Measurements from ENCODE around the gene CRHR1.

Gene CRHR1

GRCh38 chr17:45814622-45815606 lies 30.8 kb downstream of the CRHR1 start:
- Histone ChIP-seq H2AK5ac (ENCODE audit: low read length) (no peak overlapping the region), H3K9ac (ENCODE audit: low read length) (no peak overlapping the region), H2BK15ac (replicated peaks; ENCODE audit: low read depth) (no peak overlapping the region), H3K4me3 (ENCODE audit: low read length) (no peak overlapping the region), H3K4me2 (ENCODE audit: low read length) (no peak overlapping the region), H2BK120ac (ENCODE audit: low read depth, low read length) (no peak overlapping the region), H3K4me1 (ENCODE audit: control insufficient read depth, low read depth, low read length) (peaks cover 1% of the 10 kb centered on the region), H3K4ac (ENCODE audit: low read depth, low read length) (no peak overlapping the region), H4K8ac (ENCODE audit: low read depth, low read length) (no peak overlapping the region), H4K5ac (ENCODE audit: low read length) (no peak overlapping the region), H3K27me3 (ENCODE audit: insufficient read depth, low read length, poor library complexity) (no peaks in the 10 kb centered on the region), H3K18ac (ENCODE audit: low read length) (no peak overlapping the region), H3K56ac (ENCODE audit: low read length) (no peak overlapping the region), H3K79me2 (ENCODE audit: control insufficient read depth, insufficient read depth, low read length) (no peaks in the 10 kb centered on the region), H3K23ac (ENCODE audit: low read length) (no peak overlapping the region), H3K79me1 (ENCODE audit: low read length) (no peaks in the 10 kb centered on the region), H2BK5ac (ENCODE audit: low read length) (no peak overlapping the region), H3K27ac (ENCODE audit: low read depth, low read length) (no peak overlapping the region), H3K36me3 (ENCODE audit: control insufficient read depth, insufficient read depth, low read length) (no peaks in the 10 kb centered on the region)
- no peak for DNase-seq
- WGBS (ENCODE audit: extremely low coverage, insufficient coverage, low lambda C conversion rate), result no CpG with 5 or more reads among the region's 17 CpGs

- Histone ChIP-seq H2BK5ac (ENCODE audit: low read length) (no peak overlapping the region), H2BK120ac (ENCODE audit: low read depth, low read length) (no peak overlapping the region), H3K4ac (ENCODE audit: low read depth, low read length) (no peak overlapping the region), H4K8ac (ENCODE audit: low read depth, low read length) (no peak overlapping the region), H3K4me1 (ENCODE audit: control insufficient read depth, low read depth, low read length) (peaks cover 1% of the 10 kb centered on the region), H2AK5ac (ENCODE audit: low read length) (no peak overlapping the region), H3K23ac (ENCODE audit: low read length) (no peak overlapping the region), H3K4me3 (ENCODE audit: low read length) (no peak overlapping the region), H4K5ac (ENCODE audit: low read length) (no peak overlapping the region), H3K27ac (ENCODE audit: low read depth, low read length) (no peak overlapping the region), H3K36me3 (ENCODE audit: control insufficient read depth, insufficient read depth, low read length) (no peaks in the 10 kb centered on the region), H2BK15ac (replicated peaks; ENCODE audit: low read depth) (no peak overlapping the region), H3K9ac (ENCODE audit: low read length) (no peak overlapping the region), H3K4me2 (ENCODE audit: low read length) (no peak overlapping the region), H3K79me2 (ENCODE audit: control insufficient read depth, insufficient read depth, low read length) (no peaks in the 10 kb centered on the region), H3K79me1 (ENCODE audit: low read length) (no peaks in the 10 kb centered on the region), H3K56ac (ENCODE audit: low read length) (no peak overlapping the region), H3K27me3 (ENCODE audit: insufficient read depth, low read length, poor library complexity) (no peaks in the 10 kb centered on the region), H3K18ac (ENCODE audit: low read length) (no peak overlapping the region)
- DNase-seq, result no peak
- WGBS (ENCODE audit: extremely low coverage, insufficient coverage, low lambda C conversion rate), result no CpG with 5 or more reads among the region's 6 CpGs
These were observed 31.6 kb downstream of the CRHR1 start for GRCh38 chr17:45815752-45816151.

GRCh38 chr17:45818041-45818440 lies 33.9 kb downstream of the CRHR1 start:
- Histone ChIP-seq H3K4me2 (ENCODE audit: low read length) (no peak overlapping the region), H2AK5ac (ENCODE audit: low read length) (no peak overlapping the region), H2BK120ac (ENCODE audit: low read depth, low read length) (no peak overlapping the region), H2BK5ac (ENCODE audit: low read length) (no peak overlapping the region), H3K79me2 (ENCODE audit: control insufficient read depth, insufficient read depth, low read length) (no peaks in the 10 kb centered on the region), H3K36me3 (ENCODE audit: control insufficient read depth, insufficient read depth, low read length) (no peaks in the 10 kb centered on the region), H3K79me1 (ENCODE audit: low read length) (no peaks in the 10 kb centered on the region), H3K4me1 (ENCODE audit: control insufficient read depth, low read depth, low read length) (no peaks in the 10 kb centered on the region), H3K56ac (ENCODE audit: low read length) (no peak overlapping the region), H3K27ac (ENCODE audit: low read depth, low read length) (no peak overlapping the region), H4K8ac (ENCODE audit: low read depth, low read length) (no peak overlapping the region), H3K18ac (ENCODE audit: low read length) (no peak overlapping the region), H4K5ac (ENCODE audit: low read length) (no peak overlapping the region), H3K27me3 (ENCODE audit: insufficient read depth, low read length, poor library complexity) (no peaks in the 10 kb centered on the region), H3K4ac (ENCODE audit: low read depth, low read length) (no peak overlapping the region), H3K4me3 (ENCODE audit: low read length) (no peak overlapping the region), H3K23ac (ENCODE audit: low read length) (no peak overlapping the region), H3K9ac (ENCODE audit: low read length) (no peak overlapping the region), H2BK15ac (replicated peaks; ENCODE audit: low read depth) (no peak overlapping the region)
- DNase-seq, result no peak
- no CpG with 5 or more reads among the region's 6 CpGs for WGBS (ENCODE audit: extremely low coverage, insufficient coverage, low lambda C conversion rate)

- no CpG with 5 or more reads among the region's 4 CpGs for WGBS (ENCODE audit: extremely low coverage, insufficient coverage, low lambda C conversion rate)
These were observed 34.6 kb downstream of the CRHR1 start for GRCh38 chr17:45818699-45819098.

GRCh38 chr17:45819632-45820031 lies 35.5 kb downstream of the CRHR1 start:
- no peak overlapping the region for H2BK5ac ChIP-seq (ENCODE audit: low read length)
- no peak overlapping the region for H3K4me2 ChIP-seq (ENCODE audit: low read length)
- H3K9ac ChIP-seq (ENCODE audit: low read length), result no peak overlapping the region
- H4K8ac ChIP-seq (ENCODE audit: low read depth, low read length), result no peak overlapping the region
- no peak overlapping the region for H3K56ac ChIP-seq (ENCODE audit: low read length)
- no peak for DNase-seq
- no peaks in the 10 kb centered on the region for H3K79me2 ChIP-seq (ENCODE audit: control insufficient read depth, insufficient read depth, low read length)
- H2AK5ac ChIP-seq (ENCODE audit: low read length), result no peak overlapping the region
- no peaks in the 10 kb centered on the region for H3K79me1 ChIP-seq (ENCODE audit: low read length)
- WGBS (ENCODE audit: extremely low coverage, insufficient coverage, low lambda C conversion rate), result no CpG with 5 or more reads among the region's 6 CpGs
- H3K27me3 ChIP-seq (ENCODE audit: insufficient read depth, low read length, poor library complexity), result no peaks in the 10 kb centered on the region
- H2BK15ac ChIP-seq (replicated peaks; ENCODE audit: low read depth), result no peak overlapping the region
- no peak overlapping the region for H3K27ac ChIP-seq (ENCODE audit: low read depth, low read length)
- H2BK120ac ChIP-seq (ENCODE audit: low read depth, low read length), result no peak overlapping the region
- H3K36me3 ChIP-seq (ENCODE audit: control insufficient read depth, insufficient read depth, low read length), result no peaks in the 10 kb centered on the region
- no peaks in the 10 kb centered on the region for H3K4me1 ChIP-seq (ENCODE audit: control insufficient read depth, low read depth, low read length)
- no peak overlapping the region for H3K4ac ChIP-seq (ENCODE audit: low read depth, low read length)
- H3K23ac ChIP-seq (ENCODE audit: low read length), result no peak overlapping the region
- H3K4me3 ChIP-seq (ENCODE audit: low read length), result no peak overlapping the region
- H3K18ac ChIP-seq (ENCODE audit: low read length), result no peak overlapping the region
- no peak overlapping the region for H4K5ac ChIP-seq (ENCODE audit: low read length)

More at GRCh38 chr17:45818699-45819098, 34.6 kb downstream of the CRHR1 start:
- H3K4me2 ChIP-seq (ENCODE audit: low read length), result no peak overlapping the region
- H3K56ac ChIP-seq (ENCODE audit: low read length), result no peak overlapping the region
- no peak overlapping the region for H2BK15ac ChIP-seq (replicated peaks; ENCODE audit: low read depth)
- no peak for DNase-seq
- H4K5ac ChIP-seq (ENCODE audit: low read length), result no peak overlapping the region
- H4K8ac ChIP-seq (ENCODE audit: low read depth, low read length), result no peak overlapping the region
- no peaks in the 10 kb centered on the region for H3K36me3 ChIP-seq (ENCODE audit: control insufficient read depth, insufficient read depth, low read length)
- H2BK5ac ChIP-seq (ENCODE audit: low read length), result no peak overlapping the region
- H3K18ac ChIP-seq (ENCODE audit: low read length), result no peak overlapping the region
- H3K27ac ChIP-seq (ENCODE audit: low read depth, low read length), result no peak overlapping the region
- no peaks in the 10 kb centered on the region for H3K79me1 ChIP-seq (ENCODE audit: low read length)
- H3K4me3 ChIP-seq (ENCODE audit: low read length), result no peak overlapping the region
- no peak overlapping the region for H2BK120ac ChIP-seq (ENCODE audit: low read depth, low read length)
- H3K79me2 ChIP-seq (ENCODE audit: control insufficient read depth, insufficient read depth, low read length), result no peaks in the 10 kb centered on the region
- no peaks in the 10 kb centered on the region for H3K27me3 ChIP-seq (ENCODE audit: insufficient read depth, low read length, poor library complexity)
- H3K23ac ChIP-seq (ENCODE audit: low read length), result no peak overlapping the region
- H3K9ac ChIP-seq (ENCODE audit: low read length), result no peak overlapping the region
- no peak overlapping the region for H2AK5ac ChIP-seq (ENCODE audit: low read length)
- no peaks in the 10 kb centered on the region for H3K4me1 ChIP-seq (ENCODE audit: control insufficient read depth, low read depth, low read length)
- H3K4ac ChIP-seq (ENCODE audit: low read depth, low read length), result no peak overlapping the region
